Activated effector memory CD4-positive, alpha-beta T cell treated with anti-CD3 and anti-CD28 coated beads, Interleukin-2, amount 50 U/mL, for 16 hours (primary cell): ENCODE results near the gene KISS1R.
"Not testable (repeated sequence)": the region's sequence is repeated elsewhere in the genome, so short reads cannot be mapped to it uniquely, and the experiment has no call there.

Experiments used
- DNase-seq: peaks from one replicate; pipeline ENCODE4 v3.0.0-alpha.2; 2020

The KISS1R gene

DNA sequence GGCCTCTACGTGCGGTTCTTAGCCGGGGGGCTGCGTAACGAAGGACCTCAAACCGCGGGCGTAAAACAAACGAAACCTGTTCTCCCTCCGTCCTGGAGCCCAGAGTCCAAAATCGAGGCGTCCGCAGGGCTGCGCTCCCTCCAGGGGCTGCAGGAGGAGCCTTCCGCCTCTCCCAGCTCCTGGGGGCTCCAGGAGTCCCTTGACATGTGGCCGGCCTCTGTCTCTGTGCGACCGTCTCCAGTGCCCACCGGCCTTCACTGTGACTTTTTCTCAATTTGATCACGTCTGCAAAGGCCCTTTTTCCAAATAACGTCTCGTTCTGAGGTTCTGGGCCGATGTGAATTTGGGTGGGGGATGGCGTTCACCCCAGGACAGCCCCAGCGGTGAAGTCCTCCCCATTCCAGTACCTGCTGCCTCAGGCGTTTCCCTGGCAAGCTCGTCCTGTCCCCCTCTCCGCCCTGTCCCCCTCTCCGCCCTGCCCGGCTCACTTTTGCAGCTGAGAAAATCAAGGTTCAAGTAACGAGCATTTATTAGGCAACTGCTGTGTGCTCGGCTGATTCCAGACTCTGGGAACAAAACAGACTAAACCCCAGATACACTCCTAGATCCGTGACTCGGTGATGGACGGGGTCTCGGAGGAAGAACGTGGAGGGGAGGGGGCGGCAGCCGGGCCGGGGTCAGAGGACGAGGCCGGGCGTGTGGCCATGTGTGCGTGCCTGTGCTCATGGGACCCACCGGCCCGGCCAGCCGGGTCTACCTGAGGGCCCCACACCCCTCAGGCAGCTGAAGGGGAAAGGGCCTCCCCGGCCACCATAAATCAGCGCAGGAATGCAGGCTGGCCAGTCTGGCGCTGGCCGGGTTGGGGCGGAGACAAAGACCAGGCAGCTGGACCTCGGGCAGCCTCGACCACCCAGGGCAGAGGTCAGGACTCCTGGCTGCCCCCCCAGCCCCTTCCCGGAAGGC, 39.0 kb downstream of the KISS1R start:
- no peak for DNase-seq

DNA sequence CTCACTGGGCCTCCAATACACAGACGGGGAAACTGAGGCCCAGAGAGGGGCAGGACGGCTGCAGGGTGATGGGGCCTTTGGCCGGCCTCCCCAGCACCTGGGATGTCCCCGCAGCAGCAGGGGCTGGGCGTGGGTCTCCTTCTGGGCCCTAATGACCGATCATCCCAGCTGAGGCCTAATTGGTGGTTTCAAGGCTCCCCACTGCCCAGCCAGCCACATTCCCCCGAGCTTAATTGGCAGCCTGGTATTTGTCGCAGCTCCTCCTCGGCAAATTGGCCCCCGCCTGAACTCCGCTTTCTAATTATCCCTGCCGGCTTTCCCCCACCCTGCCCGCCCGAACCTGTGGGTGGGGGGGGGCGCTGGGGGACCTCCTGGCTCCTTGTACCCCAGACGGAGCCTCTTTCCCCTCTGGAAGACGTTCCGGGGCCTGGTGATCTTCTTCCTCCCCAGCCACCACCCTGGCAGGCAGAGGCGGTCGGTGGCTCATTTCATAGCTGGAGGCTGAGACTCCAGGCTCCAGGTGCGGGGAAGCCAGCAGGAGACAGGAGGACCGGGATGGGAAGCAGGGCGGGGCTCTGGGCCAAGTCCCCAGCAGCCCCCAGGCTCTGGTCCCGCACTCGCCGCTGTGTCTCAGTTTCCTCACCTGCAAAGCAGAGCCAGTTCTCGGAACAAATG, 39.8 kb downstream of the KISS1R start:
- DNase-seq = no peak

DNA sequence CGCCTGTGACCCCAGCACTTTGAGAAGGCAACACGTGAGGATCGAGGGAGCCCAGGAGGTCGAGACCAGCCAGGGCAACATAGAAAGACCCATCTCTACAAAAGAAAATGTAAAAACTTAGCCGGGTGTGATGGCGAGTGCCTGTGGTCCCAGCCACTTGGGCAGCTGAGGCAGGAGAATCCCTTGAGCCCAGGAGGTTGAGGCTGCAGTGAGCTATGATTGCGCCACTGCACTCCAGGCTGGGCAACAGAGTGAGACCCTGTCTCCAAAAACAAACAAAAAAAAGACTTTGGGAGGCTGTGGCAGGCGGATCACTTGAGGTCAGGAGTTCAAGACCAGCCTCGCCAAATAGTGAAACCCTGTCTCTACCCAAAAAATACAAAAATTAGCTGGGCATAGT, 40.4 kb downstream of the KISS1R start:
- not testable (repeated sequence) for DNase-seq

DNA sequence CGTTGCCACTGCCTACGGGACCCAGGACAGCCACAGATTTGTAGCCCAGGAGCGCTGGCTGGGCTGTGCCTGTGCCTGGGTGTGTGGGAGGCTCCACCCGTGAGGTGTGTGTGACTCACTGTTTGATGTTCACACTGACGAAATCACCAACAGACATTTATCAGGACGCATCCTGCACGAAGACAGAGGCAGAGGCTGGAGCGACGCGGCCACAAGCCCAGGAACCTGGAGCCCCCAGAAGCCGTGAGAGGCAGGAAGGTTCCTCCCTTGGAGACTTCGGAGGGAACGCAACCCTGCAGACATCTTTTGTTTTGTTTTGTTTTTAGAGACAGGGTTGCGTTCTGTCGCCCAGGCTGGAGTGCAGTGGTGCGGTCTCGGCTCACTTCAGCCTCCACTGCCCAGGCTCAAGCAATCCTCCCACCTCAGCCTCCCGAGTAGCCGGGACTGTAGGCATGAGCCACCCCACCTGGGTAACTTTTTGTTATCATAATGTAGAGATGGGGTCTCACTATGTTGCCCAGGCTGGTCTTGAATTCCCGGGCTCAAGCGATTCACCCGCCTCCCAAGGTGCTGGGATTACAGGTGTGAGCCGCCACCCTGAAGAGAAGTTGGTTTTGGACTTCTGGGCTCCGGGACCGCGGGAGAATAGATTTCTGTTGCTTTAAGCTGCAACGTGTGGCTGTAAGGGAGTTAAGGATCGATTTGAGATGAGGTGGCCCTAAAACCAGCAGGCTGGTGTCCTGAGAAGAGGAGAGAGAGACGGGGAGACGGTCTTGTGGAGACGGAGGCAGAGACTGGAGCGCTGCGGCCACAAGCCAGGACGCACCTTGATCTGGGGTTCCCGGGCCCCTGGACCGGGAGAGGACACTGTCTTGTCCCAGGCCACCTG, 42.1 kb downstream of the KISS1R start:
- DNase-seq = peak; percentile 79

DNA sequence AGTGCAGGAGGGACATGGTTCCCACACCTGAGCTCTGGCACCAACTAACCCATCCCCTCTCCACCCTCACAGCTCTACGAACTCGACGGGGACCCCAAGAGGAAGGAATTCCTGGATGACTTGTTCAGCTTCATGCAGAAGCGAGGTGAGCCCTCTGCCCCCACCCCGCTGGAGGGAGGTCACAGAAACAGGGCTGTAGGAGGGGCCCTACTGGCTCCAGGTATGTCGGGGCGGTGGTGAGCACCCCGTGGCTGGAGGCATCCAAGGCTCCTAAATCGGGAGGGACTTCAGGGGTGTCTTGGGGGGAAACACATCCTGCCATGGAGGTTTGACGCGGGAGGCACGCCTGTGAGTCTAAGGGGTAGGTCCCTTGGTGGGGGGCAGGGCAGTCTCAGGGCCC, 42.9 kb downstream of the KISS1R start:
- DNase-seq = no peak

DNA sequence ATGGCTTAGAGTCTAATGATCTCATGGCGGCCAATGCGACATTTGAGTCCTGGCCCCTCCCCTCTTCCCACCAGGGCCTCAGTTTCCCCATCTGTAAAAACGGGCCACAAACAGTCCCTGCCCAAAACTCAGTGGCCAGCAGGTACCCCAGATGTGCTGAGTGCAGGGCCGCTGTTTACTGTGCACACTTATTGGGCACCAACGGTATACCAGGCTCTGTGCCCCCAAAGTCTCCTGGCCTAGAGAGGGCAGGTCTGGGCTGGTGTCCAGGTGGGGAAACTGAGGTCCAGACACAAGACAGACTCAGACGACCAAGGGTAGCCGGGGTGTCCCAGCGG, 43.4 kb downstream of the KISS1R start:
- no peak for DNase-seq

DNA sequence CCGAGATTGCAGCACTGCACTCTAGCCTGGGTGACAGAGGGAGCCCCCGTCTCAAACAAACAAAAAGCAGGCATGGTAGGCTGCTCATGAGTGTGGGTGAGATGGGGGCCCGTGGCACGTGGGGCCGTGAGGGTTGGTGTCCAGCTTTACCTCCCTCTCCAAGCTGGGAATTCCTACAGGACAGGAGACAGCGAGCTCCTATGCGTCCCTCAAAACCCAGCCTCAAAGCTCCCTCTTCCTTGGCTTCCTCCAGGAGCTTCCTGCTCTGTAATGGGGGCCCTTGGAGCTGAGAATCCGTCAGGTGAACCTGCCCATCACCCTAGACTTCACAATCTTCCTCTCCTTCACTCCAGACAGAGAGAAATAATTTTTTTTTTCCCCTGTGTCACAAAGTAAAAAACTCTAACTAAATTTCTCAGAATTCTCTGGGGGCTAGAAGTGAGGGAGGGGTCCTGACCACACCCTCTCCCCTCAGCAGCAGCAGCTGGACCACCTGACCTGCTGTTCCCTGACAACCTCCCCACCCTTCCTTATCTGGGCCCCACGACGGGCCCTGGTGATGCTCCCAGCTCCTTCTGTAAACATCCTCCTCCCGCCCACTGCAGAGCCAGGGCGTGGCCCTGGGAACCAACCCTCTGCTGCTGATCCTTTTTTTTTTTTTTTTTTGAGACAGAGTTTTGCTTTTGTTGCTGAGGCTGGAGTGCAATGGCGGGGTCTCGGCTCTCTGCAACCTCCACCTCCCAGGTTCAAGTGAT, 44.9 kb downstream of the KISS1R start:
- no peak for DNase-seq

DNA sequence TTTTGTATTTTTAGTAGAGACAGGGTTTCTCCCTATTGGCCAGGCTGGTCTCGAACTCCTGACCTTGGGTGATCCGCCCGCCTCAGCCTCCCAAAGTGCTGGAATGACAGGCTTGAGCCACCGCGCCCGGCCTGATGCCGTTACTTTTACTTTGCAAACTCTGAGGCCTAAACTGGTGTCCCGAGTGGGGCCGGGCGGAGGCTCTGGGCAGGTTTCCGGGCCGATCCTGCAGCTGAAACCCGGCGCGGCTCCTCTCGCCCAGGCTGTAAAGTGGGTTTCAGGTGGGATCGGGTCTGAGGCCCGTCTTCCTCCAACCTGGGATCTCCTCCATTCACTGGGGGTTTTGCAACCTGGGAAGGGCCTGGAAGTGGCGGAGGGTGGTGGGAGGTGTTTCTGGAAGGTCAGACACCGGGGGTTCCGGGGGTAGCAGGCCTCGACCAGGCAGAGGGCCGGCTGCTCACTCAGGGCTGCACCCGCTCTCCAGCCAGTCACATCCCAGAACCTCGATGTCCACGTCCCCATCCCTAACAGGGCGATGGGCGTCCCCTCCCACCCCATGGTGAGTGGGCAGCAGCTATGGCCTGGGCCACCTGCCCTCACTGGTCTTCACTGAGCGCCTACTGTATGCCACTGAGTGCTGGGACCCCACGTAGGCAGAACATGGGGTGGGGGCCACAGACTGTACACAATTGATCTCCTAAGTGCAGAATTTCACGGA, 45.7 kb downstream of the KISS1R start:
- DNase-seq = no peak

DNA sequence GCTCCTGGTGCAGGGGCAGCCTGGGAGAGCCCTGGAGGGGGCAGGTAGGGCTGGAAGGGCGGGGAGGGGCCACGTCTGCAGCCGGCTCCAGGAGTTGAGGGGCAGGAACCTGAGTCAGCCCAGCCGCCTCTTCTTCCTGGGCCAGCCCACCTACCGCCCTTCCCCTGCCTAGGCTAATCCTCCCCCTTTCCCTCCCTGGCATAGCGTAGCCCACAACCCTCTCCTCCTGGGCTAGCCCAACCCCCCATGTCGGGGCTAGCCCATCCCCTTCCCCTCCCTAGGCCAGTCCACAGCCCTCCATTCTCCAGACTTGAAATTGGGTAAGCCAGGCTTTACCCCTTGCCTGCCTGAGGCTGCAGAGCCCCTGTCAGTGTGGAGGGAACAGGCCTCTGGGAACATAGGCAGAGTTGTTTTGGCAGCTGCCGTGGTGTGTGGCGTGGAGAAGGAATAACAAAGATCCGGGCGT, 46.4 kb downstream of the KISS1R start:
- DNase-seq = no peak

DNA sequence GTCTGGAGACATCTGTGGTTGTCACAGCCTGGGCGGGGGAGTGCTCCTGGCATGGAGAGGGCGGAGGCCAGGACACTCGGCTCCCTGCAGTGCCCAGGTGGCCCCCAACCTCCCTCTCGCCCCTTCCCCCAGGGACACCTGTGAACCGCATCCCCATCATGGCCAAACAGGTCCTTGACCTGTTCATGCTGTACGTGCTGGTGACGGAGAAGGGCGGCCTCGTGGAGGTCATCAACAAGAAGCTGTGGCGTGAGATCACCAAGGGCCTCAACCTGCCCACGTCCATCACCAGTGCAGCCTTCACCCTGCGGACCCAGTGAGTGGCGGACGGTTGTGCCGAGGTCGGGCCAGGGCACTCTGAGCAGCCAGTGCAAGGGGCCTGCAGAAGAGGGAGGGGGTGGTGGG, 47.0 kb downstream of the KISS1R start:
- DNase-seq = no peak

DNA sequence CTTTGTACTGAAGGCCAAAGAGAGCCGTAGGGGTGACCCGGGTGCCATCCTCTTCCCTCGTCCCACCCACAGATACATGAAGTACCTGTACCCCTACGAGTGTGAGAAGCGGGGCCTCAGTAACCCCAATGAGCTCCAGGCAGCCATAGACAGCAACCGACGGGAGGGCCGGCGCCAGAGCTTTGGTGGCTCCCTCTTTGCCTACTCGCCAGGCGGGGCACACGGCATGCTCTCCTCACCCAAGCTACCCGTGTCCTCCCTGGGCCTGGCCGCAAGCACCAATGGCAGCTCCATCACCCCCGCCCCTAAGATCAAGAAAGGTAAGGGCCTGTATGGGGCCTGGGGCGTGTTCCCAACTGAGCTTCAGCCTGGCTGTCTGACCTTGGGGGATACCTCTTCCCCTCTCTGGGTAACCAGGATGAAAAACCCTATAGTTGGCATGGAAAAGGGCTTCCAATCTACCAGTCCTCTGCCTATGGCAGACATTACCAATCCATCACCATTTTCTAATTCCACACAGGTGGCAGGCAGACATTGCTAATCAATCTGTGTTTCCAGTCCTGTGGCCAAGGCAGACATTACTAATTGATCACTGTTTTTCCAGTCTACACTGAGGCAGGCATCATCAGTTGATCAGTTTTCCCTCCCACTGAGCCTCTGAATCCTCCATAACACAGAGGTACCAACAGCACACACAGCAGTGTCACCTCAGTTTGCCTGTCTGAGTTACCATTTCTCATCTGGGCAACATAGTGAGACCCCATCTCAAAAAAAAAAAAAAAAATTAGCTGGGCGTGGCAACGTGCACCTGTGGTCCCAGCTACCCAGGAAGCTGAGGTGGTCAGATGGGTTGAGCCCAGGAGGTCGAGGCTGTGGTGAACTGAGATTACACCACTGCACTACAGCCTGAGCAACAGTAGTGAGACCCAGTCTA, 47.9 kb downstream of the KISS1R start:
- no peak for DNase-seq

DNA sequence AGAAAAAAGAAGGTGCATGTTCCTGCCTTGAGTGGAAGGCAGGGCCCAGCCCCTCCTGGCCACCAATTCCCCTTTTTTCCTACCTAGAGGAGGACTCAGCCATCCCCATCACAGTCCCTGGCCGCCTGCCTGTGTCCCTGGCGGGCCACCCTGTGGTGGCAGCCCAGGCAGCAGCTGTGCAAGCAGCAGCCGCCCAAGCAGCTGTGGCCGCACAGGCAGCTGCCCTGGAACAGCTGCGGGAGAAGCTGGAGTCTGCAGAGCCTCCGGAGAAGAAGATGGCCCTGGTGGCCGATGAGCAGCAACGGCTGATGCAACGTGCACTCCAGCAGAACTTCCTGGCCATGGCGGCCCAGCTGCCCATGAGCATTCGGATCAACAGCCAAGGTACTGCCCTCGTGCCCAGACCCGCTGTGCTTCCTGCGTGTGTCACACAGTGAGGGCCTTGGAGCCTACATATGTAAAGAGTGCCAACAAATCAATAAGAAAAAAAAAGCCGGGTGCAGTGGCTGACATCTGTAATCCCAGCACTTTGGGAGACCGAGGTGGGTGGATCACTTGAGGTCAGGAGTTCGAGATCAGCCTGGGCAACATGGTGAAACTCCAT, 49.5 kb downstream of the KISS1R start:
- no peak for DNase-seq
